SKM-1 treated with dmso at 0.1 percent for 144 hours (cell line): ENCODE data around the gene PCDHGC5.

Experiments used
- DNase-seq: peaks from one replicate; lab custom pipeline; 2025; ENCODE audit not compliant: unreplicated experiment; lab: John Stamatoyannopoulos, UW

Gene PCDHGC5

GRCh38 chr5:141488591-141489561 is at the start of gene PCDHGC5:
Gene PCDHGC5 (plus strand): TSS chr5:141489081. CDS start chr5:141489241, 160 bp downstream.
- no peak for DNase-seq

GRCh38 chr5:141439411-141440141 is 49.3 kb upstream of the PCDHGC5 start:
- no peak for DNase-seq

GRCh38 chr5:141440341-141440740 is 48.5 kb upstream of the PCDHGC5 start:
- DNase-seq: no peak

- DNase-seq: no peak
Observed at GRCh38 chr5:141441571-141442170, 47.2 kb upstream of the PCDHGC5 start.

GRCh38 chr5:141465351-141465750 is 23.5 kb upstream of the PCDHGC5 start:
- no peak for DNase-seq

- DNase-seq: peak; percentile 74
Observed at GRCh38 chr5:141475625-141476131, 13.2 kb upstream of the PCDHGC5 start, which contains the start of gene PCDHGC3. Gene PCDHGC3 (plus strand): TSS chr5:141475966. CDS start chr5:141476117, 151 bp downstream.

GRCh38 chr5:141476132-141476911 is 12.6 kb upstream of the PCDHGC5 start:
- DNase-seq: peak; percentile 23

- DNase-seq: no peak
Observed at GRCh38 chr5:141477044-141477575, 11.8 kb upstream of the PCDHGC5 start.

- no peak for DNase-seq
Observed at GRCh38 chr5:141477815-141478214, 11.1 kb upstream of the PCDHGC5 start.

GRCh38 chr5:141478321-141478945 is 10.4 kb upstream of the PCDHGC5 start:
- no peak for DNase-seq

GRCh38 chr5:141479776-141480175 is 9.1 kb upstream of the PCDHGC5 start:
- DNase-seq: peak; percentile 19

GRCh38 chr5:141483902-141484301 is 5.0 kb upstream of the PCDHGC5 start:
- DNase-seq: no peak

- DNase-seq: no peak
Observed at GRCh38 chr5:141484310-141484640, 4.6 kb upstream of the PCDHGC5 start.

- no peak for DNase-seq
Observed at GRCh38 chr5:141484641-141485311, 4.1 kb upstream of the PCDHGC5 start, which contains the start of gene PCDHGC4. Gene PCDHGC4 (plus strand): TSS chr5:141485030. CDS start chr5:141485174, 144 bp downstream.

GRCh38 chr5:141485321-141486055 is 3.4 kb upstream of the PCDHGC5 start:
- DNase-seq: no peak

- no peak for DNase-seq
Observed at GRCh38 chr5:141486091-141486490, 2.8 kb upstream of the PCDHGC5 start.

- no peak for DNase-seq
Observed at GRCh38 chr5:141487131-141487530, 1.8 kb upstream of the PCDHGC5 start.

GRCh38 chr5:141489841-141490240 is 960 bp downstream of the PCDHGC5 start:
- no peak for DNase-seq
